Peyer's patch (tissue), 4 donors: ENCODE data around the gene NELL1. TPM values are rescaled to one million over a fixed set of nuclear protein-coding genes. Genes with fewer than 3 reads are reported as not detected.

Source experiments
- DNase-seq, 3 donors: peaks; one replicate each; pipeline ENCODE4 v3.0.0-alpha.2; 2017 to 2019
- H3K27ac ChIP-seq, 4 donors: fragments of 200-600 bp; sonication (generic); one replicate each; pipeline ENCODE4 v1.5.1; 2016 to 2019
- H3K27me3 ChIP-seq, 2 donors: fragments of 200-600 bp; sonication (generic); one replicate each; pipeline ENCODE4 v1.5.1; 2019
- H3K36me3 ChIP-seq, 3 donors: fragments of 200-600 bp; sonication (generic); one replicate each; pipeline ENCODE4 v1.5.1; 2016 to 2019
- H3K4me1 ChIP-seq, 4 donors: fragments of 200-600 bp; sonication (generic); one replicate each; pipeline ENCODE4 v1.5.1; 2016 to 2019
- H3K4me3 ChIP-seq, 4 donors: fragments of 200-600 bp; sonication (generic); 1 replicate in 3 of 4; 2 replicates in 1 of 4; pipeline ENCODE4 v1.5.1; 2016 to 2019; ENCODE audit warnings: mild to moderate bottlenecking in 1 of 4
- H3K9me3 ChIP-seq, 4 donors: fragments of 200-600 bp; sonication (generic); one replicate each; pipeline ENCODE4 v1.5.1; 2016 to 2019; ENCODE audit warnings: mild to moderate bottlenecking in 1 of 4
- CTCF ChIP-seq, 6 experiments: fragments of 450-650 bp in 4 of 6; fragments of 200-600 bp in 2 of 6; sonication (generic) in 1 of 6; IDR thresholded peaks; one replicate each; pipeline ENCODE4 v1.5.1; 2017 to 2019; ENCODE audit warnings: antibody characterized with exemption in 6 of 6, mild to moderate bottlenecking in 3 of 6, moderate library complexity in 1 of 6
- POLR2A ChIP-seq, 2 donors: fragments of 450-650 bp; IDR thresholded peaks; one replicate each; pipeline ENCODE4 v1.5.1; 2017; ENCODE audit warnings: antibody characterized with exemption in 2 of 2, mild to moderate bottlenecking in 2 of 2, moderate library complexity in 2 of 2
- total RNA-seq, 4 donors: library from RNA; depleted of rRNA; stranded (reverse); fragments of >200 nt; gene quantifications; one replicate each; pipeline ENCODE4 v1.1.0, GENCODE V29; 2016

NELL1 gene
- total RNA-seq, 4 donors from 2014 or later = not detected

GRCh38 chr11:20873054-20873453 is 203.7 kb downstream of the NELL1 start:
- H3K36me3 ChIP-seq = no peaks in the 10 kb centered on the region
- no peak for DNase-seq
- TF ChIP-seq POLR2A (IDR thresholded peaks at IDR 0.05) (no peak), CTCF (IDR thresholded peaks at IDR 0.05) (no peak)
- no peak overlapping the region for H3K27ac ChIP-seq
- no peak overlapping the region for H3K4me3 ChIP-seq
- no peaks in the 10 kb centered on the region for H3K27me3 ChIP-seq
- no peaks in the 10 kb centered on the region for H3K4me1 ChIP-seq
- no peaks in the 10 kb centered on the region for H3K9me3 ChIP-seq

- DNase-seq = no peak
- no peak overlapping the region for H3K4me3 ChIP-seq
- no peaks in the 10 kb centered on the region for H3K27me3 ChIP-seq
- no peaks in the 10 kb centered on the region for H3K9me3 ChIP-seq
- H3K36me3 ChIP-seq = no peaks in the 10 kb centered on the region
- no peaks in the 10 kb centered on the region for H3K4me1 ChIP-seq
- no peak overlapping the region for H3K27ac ChIP-seq
- no peak for TF ChIP-seq POLR2A (IDR thresholded peaks at IDR 0.05)
- TF ChIP-seq CTCF (IDR thresholded peaks at IDR 0.05) = no peak
Measured at GRCh38 chr11:20874358-20874757, 205.0 kb downstream of the NELL1 start.

- Histone ChIP-seq H3K4me3 (no peak overlapping the region), H3K9me3 (no peaks in the 10 kb centered on the region), H3K27me3 (no peaks in the 10 kb centered on the region), H3K4me1 (no peaks in the 10 kb centered on the region), H3K27ac (no peak overlapping the region), H3K36me3 (no peaks in the 10 kb centered on the region)
- no peak for DNase-seq
- no peak for TF ChIP-seq CTCF (IDR thresholded peaks at IDR 0.05)
- TF ChIP-seq POLR2A (IDR thresholded peaks at IDR 0.05) = no peak
Measured at GRCh38 chr11:20875889-20876288, 206.5 kb downstream of the NELL1 start.

- Histone ChIP-seq H3K36me3 (no peaks in the 10 kb centered on the region), H3K27me3 (no peaks in the 10 kb centered on the region), H3K9me3 (no peaks in the 10 kb centered on the region), H3K4me1 (no peaks in the 10 kb centered on the region), H3K27ac (no peak overlapping the region), H3K4me3 (no peak overlapping the region)
- DNase-seq = no peak
- TF ChIP-seq CTCF (IDR thresholded peaks at IDR 0.05) (no peak), POLR2A (IDR thresholded peaks at IDR 0.05) (no peak)
Measured at GRCh38 chr11:20876738-20877137, 207.4 kb downstream of the NELL1 start.

- H3K27ac ChIP-seq = no peak overlapping the region
- H3K9me3 ChIP-seq = no peaks in the 10 kb centered on the region
- H3K4me1 ChIP-seq = no peaks in the 10 kb centered on the region
- no peak overlapping the region for H3K4me3 ChIP-seq
- H3K27me3 ChIP-seq = no peaks in the 10 kb centered on the region
- no peak for DNase-seq
- no peaks in the 10 kb centered on the region for H3K36me3 ChIP-seq
- TF ChIP-seq CTCF (IDR thresholded peaks at IDR 0.05) = no peak
- TF ChIP-seq POLR2A (IDR thresholded peaks at IDR 0.05) = no peak
Measured at GRCh38 chr11:20880094-20880493, 210.7 kb downstream of the NELL1 start.
